GM23338 (cell line): ENCODE measurements around the gene NEU1. TPM values are rescaled to one million over a fixed set of nuclear protein-coding genes. Genes with fewer than 3 reads are reported as not detected.

Source experiments
- ATAC-seq: fragments of 200-7000 bp; cut with Tn5 transposase; 3 replicates; pipeline ENCODE4 v1.9.1; 2020
- DNase-seq: peaks from one replicate; pipeline ENCODE4 v3.0.0-alpha.2; 2015; ENCODE audit warnings: low spot score
- H2AFZ ChIP-seq: fragments of 200-600 bp; sonication (generic); 2 replicates; pipeline ENCODE4 v1.8.0; 2016; ENCODE audit warnings: antibody characterized with exemption, mild to moderate bottlenecking, moderate library complexity
- H3F3A ChIP-seq: fragments of 200-600 bp; sonication (generic); replicated peaks from 2 replicates; pipeline ENCODE4 v1.8.0; 2017; ENCODE audit warnings: antibody characterized with exemption, mixed run types, low read depth
- H3K27ac ChIP-seq: fragments of 200-600 bp; sonication (generic); 2 replicates; pipeline ENCODE4 v1.6.1; 2016; ENCODE audit warnings: low read depth
- H3K27me3 ChIP-seq: fragments of 200-600 bp; sonication (generic); 2 replicates; pipeline ENCODE4 v1.8.0; 2016; ENCODE audit warnings: mild to moderate bottlenecking, mixed run types, moderate library complexity; ENCODE audit not compliant: insufficient read depth
- H3K36me3 ChIP-seq: fragments of 200-600 bp; sonication (generic); 2 replicates; pipeline ENCODE4 v1.8.0; 2016; ENCODE audit warnings: mild to moderate bottlenecking; ENCODE audit not compliant: insufficient read depth
- H3K4me1 ChIP-seq: fragments of 200-600 bp; sonication (generic); 2 replicates; pipeline ENCODE4 v1.8.0; 2016; ENCODE audit warnings: mild to moderate bottlenecking, moderate library complexity; ENCODE audit not compliant: insufficient read depth
- H3K4me2 ChIP-seq: fragments of 200-600 bp; sonication (generic); 2 replicates; pipeline ENCODE4 v1.7.1; 2017; ENCODE audit warnings: mixed run types
- H3K4me3 ChIP-seq: fragments of 200-600 bp; sonication (generic); 2 replicates; pipeline ENCODE4 v1.6.1; 2016; ENCODE audit warnings: mixed run types
- H3K79me2 ChIP-seq: fragments of 200-600 bp; sonication (generic); replicated peaks from 2 replicates; pipeline ENCODE4 v1.8.0; 2017; ENCODE audit warnings: mild to moderate bottlenecking; ENCODE audit not compliant: insufficient read depth
- H3K9me2 ChIP-seq: fragments of 200-600 bp; sonication (generic); 2 replicates; pipeline ENCODE4 v1.8.0; 2017; ENCODE audit not compliant: insufficient read depth
- H4K20me1 ChIP-seq: fragments of 200-600 bp; sonication (generic); replicated peaks from 2 replicates; pipeline ENCODE4 v1.8.0; 2017; ENCODE audit warnings: mild to moderate bottlenecking; ENCODE audit not compliant: insufficient read depth
- H3K27ac Mint-ChIP-seq: 2 replicates; pipeline ENCODE4 v1.8.0; 2020; ENCODE audit warnings: inconsistent platforms, mild to moderate bottlenecking, moderate library complexity, mixed read lengths
- H3K27me3 Mint-ChIP-seq: 3 replicates; pipeline ENCODE4 v1.8.0; 2022; ENCODE audit warnings: low read depth, mild to moderate bottlenecking, moderate library complexity, mixed read lengths, inconsistent platforms; ENCODE audit not compliant: insufficient read depth, poor library complexity
- H3K36me3 Mint-ChIP-seq: 3 replicates; pipeline ENCODE4 v1.8.0; 2021; ENCODE audit warnings: low read depth, mild to moderate bottlenecking, inconsistent platforms, moderate library complexity, mixed read lengths
- H3K4me1 Mint-ChIP-seq: 3 replicates; pipeline ENCODE4 v1.8.0; 2020; ENCODE audit warnings: mild to moderate bottlenecking, inconsistent platforms, mixed read lengths
- H3K4me3 Mint-ChIP-seq: 3 replicates; pipeline ENCODE4 v1.8.0; 2021; ENCODE audit warnings: moderate library complexity, mild to moderate bottlenecking, inconsistent platforms, mixed read lengths
- H3K9me3 Mint-ChIP-seq: 3 replicates; pipeline ENCODE4 v1.8.0; 2020; ENCODE audit warnings: moderate library complexity, mild to moderate bottlenecking, inconsistent platforms, mixed read lengths
- CREB1 ChIP-seq: fragments of 250-450 bp; sonication (Bioruptor Pico); IDR thresholded peaks from 2 replicates; pipeline ENCODE4 v1.5.0; 2020; ENCODE audit warnings: low read depth, mild to moderate bottlenecking, moderate library complexity
- EZH2 ChIP-seq: fragments of 200-600 bp; sonication (generic); IDR thresholded peaks from one replicate; pipeline ENCODE4 v1.8.0; 2017; ENCODE audit warnings: antibody characterized with exemption, mild to moderate bottlenecking, low read depth; ENCODE audit not compliant: unreplicated experiment
- EZH2phosphoT487 ChIP-seq: fragments of 200-600 bp; sonication (generic); IDR thresholded peaks from one replicate; pipeline ENCODE4 v1.8.1; 2018; ENCODE audit warnings: antibody characterized with exemption; ENCODE audit not compliant: unreplicated experiment
- JUNB ChIP-seq: IDR thresholded peaks from one replicate; pipeline ENCODE4 v1.6.1; 2016; ENCODE audit warnings: antibody characterized with exemption; ENCODE audit not compliant: unreplicated experiment
- POLR2AphosphoS5 ChIP-seq: IDR thresholded peaks from 2 replicates; pipeline ENCODE4 v1.6.1; 2016; ENCODE audit warnings: antibody characterized with exemption, low read depth
- STAT1 ChIP-seq: IDR thresholded peaks from one replicate; pipeline ENCODE4 v1.6.1; 2016; ENCODE audit warnings: antibody characterized with exemption; ENCODE audit not compliant: unreplicated experiment
- ZNF114 ChIP-seq: fragments of 250-450 bp; sonication (Bioruptor Pico); IDR thresholded peaks from 2 replicates; pipeline ENCODE4 v1.5.0; 2020; ENCODE audit warnings: mild to moderate bottlenecking, moderate library complexity
- ZNF331 ChIP-seq: fragments of 250-450 bp; sonication (Bioruptor Pico); IDR thresholded peaks from 2 replicates; pipeline ENCODE4 v1.5.0; 2020; ENCODE audit warnings: low read depth, mild to moderate bottlenecking, moderate library complexity
- polyA plus RNA-seq: library from polyadenylated mRNA; unstranded; fragments of >200 nt; fragmentation: Nextera tagmentation; extraction: Ambion mirVana; gene quantifications from 2 replicates; pipeline ENCODE4 v1.2.1, GENCODE V29; 2016
- total RNA-seq: library from RNA; depleted of rRNA; stranded (reverse); fragments of >200 nt; shearing (Covaris generic); gene quantifications from 2 replicates; pipeline ENCODE4 v1.2.3, GENCODE V29; 2014
- TF ChIP-seq, protein P1 (sequence below): IDR thresholded peaks from one replicate; pipeline ENCODE4 v1.6.1; 2018; ENCODE audit warnings: antibody characterized with exemption; ENCODE audit not compliant: unreplicated experiment
- TF ChIP-seq, protein P2 (sequence below), 2 experiments: fragments of 200-600 bp in 1 of 2; sonication (generic) in 1 of 2; conservative IDR thresholded peaks; 2 replicates each; pipeline versions ENCODE4 v1.5.1 to v1.6.1; 2016 to 2017; ENCODE audit warnings: antibody characterized with exemption in 2 of 2, low read depth in 2 of 2, mild to moderate bottlenecking in 2 of 2, moderate library complexity in 1 of 2

NEU1 gene
- total and polyA plus RNA-seq, 2 experiments from 2014 or later, result 31.4 to 47.4 TPM

DNA sequence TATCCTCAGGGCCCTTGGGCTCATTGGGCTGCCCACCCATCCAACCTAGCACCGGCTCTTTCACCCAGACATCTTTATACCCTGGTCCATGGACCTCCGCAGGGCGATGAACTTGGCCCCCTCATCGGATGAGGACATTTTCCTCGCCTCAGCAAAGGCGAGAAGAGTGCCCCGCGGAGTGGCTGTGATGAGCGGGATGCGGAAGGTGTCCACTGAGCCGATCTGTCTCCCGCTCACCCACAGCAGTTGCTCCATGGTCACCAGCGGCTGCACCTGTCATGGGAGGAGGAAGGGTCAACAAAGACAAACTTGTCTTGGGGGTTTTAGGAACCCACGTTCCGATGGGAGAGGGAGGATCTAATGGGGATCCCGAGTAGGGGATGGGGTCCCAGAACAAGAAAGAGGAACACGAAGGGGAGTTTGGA lies 690 bp downstream of the NEU1 start (continued):
- TF ChIP-seq, protein P1, sequence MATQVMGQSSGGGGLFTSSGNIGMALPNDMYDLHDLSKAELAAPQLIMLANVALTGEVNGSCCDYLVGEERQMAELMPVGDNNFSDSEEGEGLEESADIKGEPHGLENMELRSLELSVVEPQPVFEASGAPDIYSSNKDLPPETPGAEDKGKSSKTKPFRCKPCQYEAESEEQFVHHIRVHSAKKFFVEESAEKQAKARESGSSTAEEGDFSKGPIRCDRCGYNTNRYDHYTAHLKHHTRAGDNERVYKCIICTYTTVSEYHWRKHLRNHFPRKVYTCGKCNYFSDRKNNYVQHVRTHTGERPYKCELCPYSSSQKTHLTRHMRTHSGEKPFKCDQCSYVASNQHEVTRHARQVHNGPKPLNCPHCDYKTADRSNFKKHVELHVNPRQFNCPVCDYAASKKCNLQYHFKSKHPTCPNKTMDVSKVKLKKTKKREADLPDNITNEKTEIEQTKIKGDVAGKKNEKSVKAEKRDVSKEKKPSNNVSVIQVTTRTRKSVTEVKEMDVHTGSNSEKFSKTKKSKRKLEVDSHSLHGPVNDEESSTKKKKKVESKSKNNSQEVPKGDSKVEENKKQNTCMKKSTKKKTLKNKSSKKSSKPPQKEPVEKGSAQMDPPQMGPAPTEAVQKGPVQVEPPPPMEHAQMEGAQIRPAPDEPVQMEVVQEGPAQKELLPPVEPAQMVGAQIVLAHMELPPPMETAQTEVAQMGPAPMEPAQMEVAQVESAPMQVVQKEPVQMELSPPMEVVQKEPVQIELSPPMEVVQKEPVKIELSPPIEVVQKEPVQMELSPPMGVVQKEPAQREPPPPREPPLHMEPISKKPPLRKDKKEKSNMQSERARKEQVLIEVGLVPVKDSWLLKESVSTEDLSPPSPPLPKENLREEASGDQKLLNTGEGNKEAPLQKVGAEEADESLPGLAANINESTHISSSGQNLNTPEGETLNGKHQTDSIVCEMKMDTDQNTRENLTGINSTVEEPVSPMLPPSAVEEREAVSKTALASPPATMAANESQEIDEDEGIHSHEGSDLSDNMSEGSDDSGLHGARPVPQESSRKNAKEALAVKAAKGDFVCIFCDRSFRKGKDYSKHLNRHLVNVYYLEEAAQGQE, result no peak
- TF ChIP-seq JUNB (no peak), STAT1 (no peak), ZNF114 (CRISPR knock-in tag) (no peak)

DNA sequence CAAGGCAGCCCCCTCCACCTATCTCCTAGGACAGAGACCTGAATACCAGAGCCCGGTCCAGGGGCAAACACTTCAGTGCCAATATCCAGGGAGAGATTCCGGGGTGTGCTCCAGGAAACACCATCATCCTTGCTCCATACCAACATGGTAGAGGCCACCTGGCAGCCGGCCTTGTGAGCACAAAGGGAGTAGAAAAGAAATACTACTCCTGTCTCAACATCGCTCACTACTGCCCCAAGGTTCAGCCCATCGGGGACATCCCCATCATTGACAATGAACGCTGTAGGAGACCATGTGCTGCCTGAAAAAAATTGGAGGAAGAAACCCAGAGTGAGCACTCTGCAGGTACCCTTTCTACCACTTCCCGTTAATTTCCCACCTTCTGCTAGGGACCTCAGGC lies 1.5 kb downstream of the NEU1 start:
- H3K79me2 ChIP-seq, result peaks cover 8% of the 10 kb centered on the region; the same call in 1 of the 2 replicates
- peaks cover 12% of the 10 kb centered on the region; the same call in 1 of the 2 replicates for H3F3A ChIP-seq
- no peak overlapping the region for H3K4me2 ChIP-seq
- peaks cover 8% of the 10 kb centered on the region for H3K4me1 Mint-ChIP-seq
- no peaks in the 10 kb centered on the region for H3K9me2 ChIP-seq
- H3K4me3 ChIP-seq, result peak overlapping the region; percentile 59; the same call in 1 of the 2 replicates
- peak overlapping the region; percentile 95 for H3K4me3 Mint-ChIP-seq
- peaks cover 18% of the 10 kb centered on the region for H3K36me3 Mint-ChIP-seq
- H3K27ac Mint-ChIP-seq, result no peak overlapping the region
- peaks cover 2% of the 10 kb centered on the region; the same call in 1 of the 3 replicates for H3K9me3 Mint-ChIP-seq
- no peak overlapping the region for H3K27ac ChIP-seq
- peaks cover 18% of the 10 kb centered on the region for H3K27me3 Mint-ChIP-seq
- no peaks in the 10 kb centered on the region for H3K27me3 ChIP-seq
- peaks cover 12% of the 10 kb centered on the region; the same call in 1 of the 2 replicates for H3K4me1 ChIP-seq
- peaks cover 3% of the 10 kb centered on the region; the same call in 1 of the 2 replicates for H4K20me1 ChIP-seq
- no peak for DNase-seq
- ATAC-seq, result no peak
- H2AFZ ChIP-seq, result no peak overlapping the region
- H3K36me3 ChIP-seq, result no peaks in the 10 kb centered on the region
- TF ChIP-seq JUNB (no peak), ZNF331 (CRISPR knock-in tag) (no peak), EZH2 (no peak), POLR2AphosphoS5 (no peak), ZNF114 (CRISPR knock-in tag) (no peak), CREB1 (CRISPR knock-in tag) (no peak)

DNA sequence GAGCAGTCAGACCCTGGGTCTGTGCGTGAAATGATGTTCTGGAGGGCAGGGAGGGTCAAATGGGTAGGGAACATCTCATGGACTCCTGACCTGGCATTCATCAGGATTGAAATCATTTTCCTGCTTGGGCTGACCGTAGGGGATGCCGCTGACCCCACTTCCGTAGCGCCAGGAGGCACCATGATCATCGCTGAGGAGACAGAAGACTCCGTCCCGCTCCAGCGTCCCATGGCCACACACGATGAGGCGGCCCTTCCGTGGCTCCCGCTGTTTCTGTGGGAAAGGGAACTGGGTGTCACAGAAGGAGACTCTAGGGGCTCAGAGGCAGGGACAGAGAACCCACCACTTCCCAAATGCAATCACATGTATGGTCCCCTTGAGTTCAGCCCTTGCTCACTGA lies 2.3 kb downstream of the NEU1 start:
- no peak overlapping the region for H3K27ac ChIP-seq
- Mint-ChIP-seq H3K4me3 (no peak overlapping the region), H3K27me3 (peaks cover 18% of the 10 kb centered on the region), H3K36me3 (peaks cover 25% of the 10 kb centered on the region), H3K4me1 (peaks cover 8% of the 10 kb centered on the region), H3K27ac (no peak overlapping the region), H3K9me3 (peaks cover 9% of the 10 kb centered on the region)
- DNase-seq (no peak), ATAC-seq (no peak)
- no peaks in the 10 kb centered on the region for H3K36me3 ChIP-seq
- H3K9me2 ChIP-seq, result no peaks in the 10 kb centered on the region
- no peak overlapping the region for H3K4me2 ChIP-seq
- H3K27me3 ChIP-seq, result no peaks in the 10 kb centered on the region
- H4K20me1 ChIP-seq, result peaks cover 3% of the 10 kb centered on the region; the same call in 1 of the 2 replicates
- no peak overlapping the region for H2AFZ ChIP-seq
- H3K79me2 ChIP-seq, result peaks cover 8% of the 10 kb centered on the region; the same call in 1 of the 2 replicates
- peaks cover 12% of the 10 kb centered on the region; the same call in 1 of the 2 replicates for H3F3A ChIP-seq
- no peak overlapping the region for H3K4me3 ChIP-seq
- peaks cover 12% of the 10 kb centered on the region; the same call in 1 of the 2 replicates for H3K4me1 ChIP-seq
- no peak for TF ChIP-seq CREB1 (CRISPR knock-in tag)
- TF ChIP-seq EZH2phosphoT487, result no peak
- TF ChIP-seq, protein P2, sequence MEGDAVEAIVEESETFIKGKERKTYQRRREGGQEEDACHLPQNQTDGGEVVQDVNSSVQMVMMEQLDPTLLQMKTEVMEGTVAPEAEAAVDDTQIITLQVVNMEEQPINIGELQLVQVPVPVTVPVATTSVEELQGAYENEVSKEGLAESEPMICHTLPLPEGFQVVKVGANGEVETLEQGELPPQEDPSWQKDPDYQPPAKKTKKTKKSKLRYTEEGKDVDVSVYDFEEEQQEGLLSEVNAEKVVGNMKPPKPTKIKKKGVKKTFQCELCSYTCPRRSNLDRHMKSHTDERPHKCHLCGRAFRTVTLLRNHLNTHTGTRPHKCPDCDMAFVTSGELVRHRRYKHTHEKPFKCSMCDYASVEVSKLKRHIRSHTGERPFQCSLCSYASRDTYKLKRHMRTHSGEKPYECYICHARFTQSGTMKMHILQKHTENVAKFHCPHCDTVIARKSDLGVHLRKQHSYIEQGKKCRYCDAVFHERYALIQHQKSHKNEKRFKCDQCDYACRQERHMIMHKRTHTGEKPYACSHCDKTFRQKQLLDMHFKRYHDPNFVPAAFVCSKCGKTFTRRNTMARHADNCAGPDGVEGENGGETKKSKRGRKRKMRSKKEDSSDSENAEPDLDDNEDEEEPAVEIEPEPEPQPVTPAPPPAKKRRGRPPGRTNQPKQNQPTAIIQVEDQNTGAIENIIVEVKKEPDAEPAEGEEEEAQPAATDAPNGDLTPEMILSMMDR (conservative IDR thresholded peaks at IDR 0.05; ENCODE audit: low read depth in 2 of 2), result no peak
- no peak for TF ChIP-seq POLR2AphosphoS5
- no peak for TF ChIP-seq ZNF114 (CRISPR knock-in tag)
- TF ChIP-seq, protein P1, result no peak
